IMR-90 (cell line): Measurements from ENCODE around the gene DTL. TPM values are rescaled to one million over a fixed set of nuclear protein-coding genes. Genes with fewer than 3 reads are reported as not detected.

Source experiments
- ATAC-seq: fragments of 200-7000 bp; cut with Tn5 transposase; 2 replicates; pipeline ENCODE4 v1.9.1; 2020; ENCODE audit warnings: low read depth, mild to moderate bottlenecking, moderate library complexity
- BruUV-seq: library from RNA; stranded (reverse); fragments of 400-500 nt; replicated peaks from 2 replicates; lab custom pipeline; 2021; lab: Mats Ljungman, UMichigan
- CTCF ChIA-PET: fragments of 300-600 bp; formaldehyde crosslinking; extraction: SDS; loops from one replicate; lab custom pipeline; 2021; ENCODE audit warnings: antibody characterized with exemption; lab: Yijun Ruan, JAX
- POLR2A ChIA-PET: fragments of 300-600 bp; sonication (Branson Sonifier 250); formaldehyde crosslinking; loops from one replicate; lab custom pipeline; 2022; ENCODE audit warnings: antibody characterized with exemption; ENCODE audit not compliant: unreplicated experiment; lab: Charles Lee
- DNase-seq: peaks from one replicate; pipeline ENCODE4 v3.0.0; 2013
- H2AFZ ChIP-seq: replicated peaks from 2 replicates; pipeline ENCODE3; 2013; ENCODE audit warnings: low read length, mild to moderate bottlenecking; ENCODE audit not compliant: poor library complexity
- H2AK5ac ChIP-seq: 2 replicates; pipeline ENCODE4 v1.6.1; 2013; ENCODE audit warnings: low read depth, low read length, inconsistent platforms
- H2AK9ac ChIP-seq: replicated peaks from 2 replicates; pipeline ENCODE3; 2013; ENCODE audit warnings: mild to moderate bottlenecking, low read depth, low read length, moderate library complexity; ENCODE audit not compliant: poor library complexity
- H2BK120ac ChIP-seq: 2 replicates; pipeline ENCODE4 v1.6.1; 2013; ENCODE audit warnings: low read depth, low read length, inconsistent platforms
- H2BK15ac ChIP-seq: 3 replicates; pipeline ENCODE4 v1.6.1; 2013; ENCODE audit warnings: low read depth, low read length, inconsistent platforms
- H2BK20ac ChIP-seq: 2 replicates; pipeline ENCODE4 v1.6.1; 2013; ENCODE audit warnings: low read depth, mild to moderate bottlenecking, inconsistent platforms, low read length, moderate library complexity
- H2BK5ac ChIP-seq: 2 replicates; pipeline ENCODE4 v1.6.1; 2013; ENCODE audit warnings: mild to moderate bottlenecking, low read depth, low read length, inconsistent platforms; ENCODE audit not compliant: poor library complexity, severe bottlenecking
- H3K14ac ChIP-seq: replicated peaks from 2 replicates; pipeline ENCODE4 v1.6.1; 2013; ENCODE audit warnings: low read depth, low read length, inconsistent platforms
- H3K18ac ChIP-seq: 2 replicates; pipeline ENCODE4 v1.6.1; 2013; ENCODE audit warnings: low read depth, low read length, control low read depth
- H3K23ac ChIP-seq: 2 replicates; pipeline ENCODE4 v1.6.1; 2013; ENCODE audit warnings: low read depth, low read length, inconsistent platforms
- H3K27ac ChIP-seq: 2 replicates; pipeline ENCODE4 v1.5.1; 2013; ENCODE audit warnings: mild to moderate bottlenecking, control low read depth, low read length; ENCODE audit not compliant: insufficient read depth
- H3K27me3 ChIP-seq: 2 replicates; pipeline ENCODE4 v1.6.1; 2013; ENCODE audit warnings: low read length; ENCODE audit not compliant: control insufficient read depth, insufficient read depth
- H3K36me3 ChIP-seq: 2 replicates; pipeline ENCODE4 v1.6.1; 2013; ENCODE audit warnings: low read length, mixed read lengths; ENCODE audit not compliant: control insufficient read depth, insufficient read depth
- H3K4ac ChIP-seq: 2 replicates; pipeline ENCODE4 v1.6.1; 2013; ENCODE audit warnings: low read depth, low read length, inconsistent platforms
- H3K4me1 ChIP-seq: 2 replicates; pipeline ENCODE4 v1.6.1; 2013; ENCODE audit warnings: low read length, mixed read lengths; ENCODE audit not compliant: control insufficient read depth, insufficient read depth
- H3K4me2 ChIP-seq: 2 replicates; pipeline ENCODE4 v1.6.1; 2013; ENCODE audit warnings: low read depth, mild to moderate bottlenecking, control low read depth, low read length, moderate library complexity
- H3K4me3 ChIP-seq: 2 replicates; pipeline ENCODE4 v1.5.1; 2013; ENCODE audit warnings: low read depth, mild to moderate bottlenecking, control low read depth, low read length, moderate library complexity; ENCODE audit not compliant: insufficient read depth
- H3K56ac ChIP-seq: 2 replicates; pipeline ENCODE4 v1.6.1; 2013; ENCODE audit warnings: low read length, inconsistent platforms; ENCODE audit not compliant: insufficient read depth; ENCODE audit errors: extremely low read depth
- H3K79me1 ChIP-seq, 2 experiments: 2 replicates each; pipeline ENCODE4 v1.6.1; 2013; ENCODE audit warnings: low read length in 2 of 2, inconsistent platforms in 1 of 2, low read depth in 1 of 2
- H3K9ac ChIP-seq: 2 replicates; pipeline ENCODE4 v1.6.1; 2013; ENCODE audit warnings: low read depth, low read length, control low read depth
- H3K9me1 ChIP-seq: 2 replicates; pipeline ENCODE4 v1.6.1; 2013; ENCODE audit warnings: low read length, inconsistent platforms; ENCODE audit not compliant: insufficient read depth
- H3K9me3 ChIP-seq: 2 replicates; pipeline ENCODE4 v1.6.1; 2013; ENCODE audit warnings: low read length; ENCODE audit not compliant: control insufficient read depth, insufficient read depth
- H4K20me1 ChIP-seq: 2 replicates; pipeline ENCODE4 v1.6.1; 2013; ENCODE audit warnings: low read length, inconsistent platforms; ENCODE audit not compliant: insufficient read depth
- H4K5ac ChIP-seq: 2 replicates; pipeline ENCODE4 v1.6.1; 2013; ENCODE audit warnings: mild to moderate bottlenecking, low read depth, low read length, control low read depth
- H4K8ac ChIP-seq, 2 experiments: 2 replicates each; pipeline ENCODE4 v1.6.1; 2013; ENCODE audit warnings: low read depth in 2 of 2, low read length in 2 of 2, control low read depth in 1 of 2, inconsistent platforms in 1 of 2
- H4K91ac ChIP-seq: 2 replicates; pipeline ENCODE4 v1.6.1; 2013; ENCODE audit warnings: low read depth, low read length, inconsistent platforms; ENCODE audit not compliant: insufficient read depth
- BHLHE40 ChIP-seq: fragments of 150-350 bp; IDR thresholded peaks from 2 replicates; pipeline ENCODE4 v1.6.1; 2016; ENCODE audit warnings: mild to moderate bottlenecking, low read depth, low read length
- CEBPB ChIP-seq: IDR thresholded peaks from 2 replicates; pipeline ENCODE4 v1.6.1; 2012; ENCODE audit warnings: low read depth, low read length, improper control_type of control experiment
- CHD1 ChIP-seq: IDR thresholded peaks from 2 replicates; pipeline ENCODE4 v1.6.1; 2012; ENCODE audit warnings: low read depth, low read length, improper control_type of control experiment
- MAFK ChIP-seq: IDR thresholded peaks from 2 replicates; pipeline ENCODE4 v1.6.1; 2012; ENCODE audit warnings: low read depth, low read length, improper control_type of control experiment
- MAZ ChIP-seq: IDR thresholded peaks from 2 replicates; pipeline ENCODE4 v1.6.1; 2012; ENCODE audit warnings: low read depth, mild to moderate bottlenecking, low read length, improper control_type of control experiment, moderate library complexity, borderline replicate concordance
- MXI1 ChIP-seq: IDR thresholded peaks from 2 replicates; pipeline ENCODE4 v1.6.1; 2012; ENCODE audit warnings: low read depth, mild to moderate bottlenecking, low read length, moderate library complexity, borderline replicate concordance
- POLR2A ChIP-seq: IDR thresholded peaks from 2 replicates; pipeline ENCODE4 v1.6.1; 2012; ENCODE audit warnings: mild to moderate bottlenecking, low read depth, low read length
- WGBS, 2 experiments: methylation state at CpG; one replicate each; pipeline versions ENCODE4 v1.1.5 to v1.1.7; 2013; ENCODE audit warnings: missing lambda C conversion rate in 2 of 2; ENCODE audit not compliant: insufficient read length in 1 of 2; ENCODE audit errors: extremely low coverage in 2 of 2; 5-methylcytosine and 5-hydroxymethylcytosine counted together
- dilution Hi-C: fragments of 300-500 bp; cut with HindIII; formaldehyde crosslinking; loops from one replicate; pipeline ENCODE4 v1.14.3; 2018; ENCODE audit warnings: low sequenced_read_pairs; ENCODE audit not compliant: unreplicated experiment
- in situ Hi-C: fragments of 300-500 bp; cut with MboI; formaldehyde crosslinking; loops from 3 replicates; pipeline ENCODE4 v1.14.3; 2019; ENCODE audit warnings: low sequenced_read_pairs, inconsistent platforms, mixed read lengths
- intact Hi-C: fragments of 100-400 bp; cut with micrococcal nuclease; formaldehyde crosslinking; loops from 2 replicates; pipeline ENCODE4 v1.10.0; 2022
- polyA plus RNA-seq, 3 experiments: library from polyadenylated mRNA; depleted of rRNA; stranded (reverse); fragments of >200 nt; gene quantifications; 2 replicates each; pipeline ENCODE4 v1.2.3, GENCODE V29; 2012; ENCODE audit warnings: low replicate concordance in 1 of 3
- total RNA-seq: library from RNA; depleted of rRNA; stranded (reverse); fragments of >200 nt; gene quantifications from 2 replicates; pipeline ENCODE4 v1.2.3, GENCODE V29; 2012

Gene DTL
- total and polyA plus RNA-seq, 2 of the 4 experiments (the other 2 are of a cell fraction), result 11.8 to 19.9 TPM

GRCh38 chr1:212077028-212077427 lies 41.5 kb downstream of the DTL start:
- CTCF ChIA-PET, result interaction anchor here (0.7 to 1.1 kb wide), 2 partner anchors 214 to 379 kb away, joined by 3 to 4 read pairs; no protein-coding TSS in a partner anchor
- in situ Hi-C loops, result no loop called here
- BruUV-seq, result no TSS peak

More at GRCh38 chr1:212077028-212077427, 41.5 kb downstream of the DTL start:
- POLR2A ChIA-PET, result no interaction called here
- Histone ChIP-seq H3K4me3 (no peak overlapping the region), H2AK9ac (no peak overlapping the region), H3K4me1 (no peaks in the 10 kb centered on the region), H3K14ac (no peak overlapping the region), H2BK120ac (no peak overlapping the region), H4K20me1 (no peaks in the 10 kb centered on the region), H3K36me3 (no peaks in the 10 kb centered on the region; the same call in 1 of the 2 replicates), H2BK20ac (no peak overlapping the region), H3K4me2 (no peak overlapping the region), H3K9me3 (no peaks in the 10 kb centered on the region), H4K8ac (no peak overlapping the region), H3K56ac (no peak overlapping the region), H3K23ac (no peak overlapping the region), H2BK15ac (no peak overlapping the region), H3K18ac (no peak overlapping the region), H3K79me1 (no peaks in the 10 kb centered on the region; a peak in 2 of 4 replicates), H3K4ac (no peak overlapping the region), H3K9ac (no peak overlapping the region), H4K91ac (no peak overlapping the region), H3K27me3 (no peaks in the 10 kb centered on the region), H2AK5ac (no peak overlapping the region), H3K27ac (no peak overlapping the region), H2AFZ (no peak overlapping the region), H3K9me1 (no peaks in the 10 kb centered on the region), H2BK5ac (no peak overlapping the region), H4K5ac (no peak overlapping the region)
- dilution Hi-C loops (no loop called here), intact Hi-C loops (no loop called here)
- DNase-seq (no peak), ATAC-seq (no peak)
- TF ChIP-seq CEBPB, result no peak
- no peak for TF ChIP-seq BHLHE40
- TF ChIP-seq CHD1, result no peak
- no peak for TF ChIP-seq MAZ
- no peak for TF ChIP-seq POLR2A
- no peak for TF ChIP-seq MAFK
- TF ChIP-seq MXI1, result no peak
- no CpG with 5 or more reads among the region's 2 CpGs for WGBS, 2 experiments
